MG63 (cell line): ENCODE data around the gene SETD2. TPM values are rescaled to one million over a fixed set of nuclear protein-coding genes. Genes with fewer than 3 reads are reported as not detected.

ENCODE experiments used
- DNase-seq: peaks from one replicate; pipeline ENCODE4 v3.0.0-alpha.2; 2020
- H3K27me3 ChIP-seq: fragments of 250-450 bp; sonication (Bioruptor Pico); 2 replicates; pipeline ENCODE4 v1.5.1; 2020; ENCODE audit warnings: mild to moderate bottlenecking, moderate library complexity
- H3K36me3 ChIP-seq: fragments of 250-450 bp; sonication (Bioruptor Pico); 2 replicates; pipeline ENCODE4 v1.5.1; 2020; ENCODE audit warnings: mild to moderate bottlenecking, moderate library complexity
- H3K4me3 ChIP-seq: fragments of 250-450 bp; sonication (Bioruptor Pico); 2 replicates; pipeline ENCODE4 v1.5.1; 2020; ENCODE audit warnings: mild to moderate bottlenecking, moderate library complexity
- H3K9me3 ChIP-seq: fragments of 250-450 bp; sonication (Bioruptor Pico); 2 replicates; pipeline ENCODE4 v1.5.1; 2020; ENCODE audit warnings: mild to moderate bottlenecking, moderate library complexity
- total RNA-seq: library from RNA; depleted of rRNA; stranded (reverse); fragments of >200 nt; shearing (Covaris generic); gene quantifications from 2 replicates; pipeline ENCODE4 v1.2.3, GENCODE V29; 2014; ENCODE audit warnings: low replicate concordance; rRNA removed

Gene SETD2
- total RNA-seq, 1 experiment from 2014 or later: 8.1 TPM

- no peak for DNase-seq
- no peaks in the 10 kb centered on the region; the same call in 1 of the 2 replicates for H3K36me3 ChIP-seq
- H3K4me3 ChIP-seq: no peak overlapping the region
- H3K27me3 ChIP-seq: no peaks in the 10 kb centered on the region
- H3K9me3 ChIP-seq: no peaks in the 10 kb centered on the region
These were observed 186.1 kb downstream of the SETD2 start for GRCh38 chr3:46977811-46978195.

- Histone ChIP-seq H3K4me3 (peak within 1 kb of the TSS; percentile 95), H3K36me3 (no peaks in the 10 kb centered on the region; the same call in none of the 2 replicates), H3K9me3 (no peaks in the 10 kb centered on the region), H3K27me3 (no peaks in the 10 kb centered on the region)
- peak; percentile 93 for DNase-seq
These were observed 187.4 kb downstream of the SETD2 start, which contains the start of gene CCDC12 for GRCh38 chr3:46976326-46977190. Gene CCDC12, minus strand, starts transcription at chr3:46976745. Its CDS starts 13 bp downstream, at chr3:46976732.

GRCh38 chr3:46974421-46975171, 189.3 kb downstream of the SETD2 start:
- no peak for DNase-seq
- H3K9me3 ChIP-seq: no peaks in the 10 kb centered on the region
- H3K36me3 ChIP-seq: no peaks in the 10 kb centered on the region; the same call in none of the 2 replicates
- no peaks in the 10 kb centered on the region for H3K27me3 ChIP-seq
- no peak overlapping the region for H3K4me3 ChIP-seq

GRCh38 chr3:46972396-46972795, 191.5 kb downstream of the SETD2 start:
- no peaks in the 10 kb centered on the region for H3K9me3 ChIP-seq
- H3K27me3 ChIP-seq: no peaks in the 10 kb centered on the region
- peaks cover 3% of the 10 kb centered on the region for H3K36me3 ChIP-seq
- no peak overlapping the region for H3K4me3 ChIP-seq
- no peak for DNase-seq

GRCh38 chr3:46971742-46972141, 192.2 kb downstream of the SETD2 start:
- H3K4me3 ChIP-seq: no peak overlapping the region
- DNase-seq: no peak
- H3K36me3 ChIP-seq: peaks cover 3% of the 10 kb centered on the region
- no peaks in the 10 kb centered on the region for H3K27me3 ChIP-seq
- no peaks in the 10 kb centered on the region for H3K9me3 ChIP-seq

- DNase-seq: no peak
- H3K36me3 ChIP-seq: peaks cover 3% of the 10 kb centered on the region
- H3K27me3 ChIP-seq: no peaks in the 10 kb centered on the region
- H3K9me3 ChIP-seq: no peaks in the 10 kb centered on the region
- no peak overlapping the region for H3K4me3 ChIP-seq
These were observed 192.8 kb downstream of the SETD2 start for GRCh38 chr3:46971151-46971550.

- no peaks in the 10 kb centered on the region for H3K27me3 ChIP-seq
- H3K9me3 ChIP-seq: no peaks in the 10 kb centered on the region
- DNase-seq: peak; percentile 66
- no peak overlapping the region for H3K4me3 ChIP-seq
- peaks cover 3% of the 10 kb centered on the region for H3K36me3 ChIP-seq
These were observed 193.4 kb downstream of the SETD2 start for GRCh38 chr3:46970391-46971091.

GRCh38 chr3:46968783-46969428, 195.0 kb downstream of the SETD2 start:
- Histone ChIP-seq H3K36me3 (peaks cover 3% of the 10 kb centered on the region), H3K9me3 (no peaks in the 10 kb centered on the region), H3K27me3 (no peaks in the 10 kb centered on the region), H3K4me3 (no peak overlapping the region)
- no peak for DNase-seq

- Histone ChIP-seq H3K9me3 (no peaks in the 10 kb centered on the region), H3K27me3 (no peaks in the 10 kb centered on the region), H3K4me3 (no peak overlapping the region), H3K36me3 (peaks cover 3% of the 10 kb centered on the region)
- no peak for DNase-seq
These were observed 197.1 kb downstream of the SETD2 start for GRCh38 chr3:46966811-46967210.

Other genes with a start within 250 kb of the SETD2 start
- 12.0 and 13.7 TPM in 2 replicates for gene CCDC12, start 187.4 kb downstream of the SETD2 start, total RNA-seq
- 0.99 and 4.8 TPM in 2 replicates for gene NBEAL2, start 184.4 kb downstream of the SETD2 start, total RNA-seq
- gene KIF9, start 118.7 kb upstream of the SETD2 start, total RNA-seq: 0.53 and 0.74 TPM in 2 replicates
- 21.0 and 30.4 TPM in 2 replicates for gene KLHL18, start 118.8 kb upstream of the SETD2 start, total RNA-seq
- 3.8 and 5.4 TPM in 2 replicates for gene PTPN23, start 216.9 kb upstream of the SETD2 start, total RNA-seq